IMR-90 (cell line): ENCODE results near the gene CORO7. TPM values are rescaled to one million over a fixed set of nuclear protein-coding genes. Genes with fewer than 3 reads are reported as not detected.
A peak's percentile ranks its signal among the peaks of the same experiment; 100 is the strongest.

Experiments
- ATAC-seq: fragments of 200-7000 bp; cut with Tn5 transposase; 2 replicates; pipeline ENCODE4 v1.9.1; 2020; ENCODE audit warnings: low read depth, mild to moderate bottlenecking, moderate library complexity
- BruUV-seq: library from RNA; stranded (reverse); fragments of 400-500 nt; replicated peaks from 2 replicates; lab custom pipeline; 2021; lab: Mats Ljungman, UMichigan
- CTCF ChIA-PET: fragments of 300-600 bp; formaldehyde crosslinking; extraction: SDS; loops from one replicate; lab custom pipeline; 2021; ENCODE audit warnings: antibody characterized with exemption; lab: Yijun Ruan, JAX
- POLR2A ChIA-PET: fragments of 300-600 bp; sonication (Branson Sonifier 250); formaldehyde crosslinking; loops from one replicate; lab custom pipeline; 2022; ENCODE audit warnings: antibody characterized with exemption; ENCODE audit not compliant: unreplicated experiment; lab: Charles Lee
- DNase-seq: peaks from one replicate; pipeline ENCODE4 v3.0.0; 2013
- H2AFZ ChIP-seq: replicated peaks from 2 replicates; pipeline ENCODE3; 2013; ENCODE audit warnings: low read length, mild to moderate bottlenecking; ENCODE audit not compliant: poor library complexity
- H2AK5ac ChIP-seq: 2 replicates; pipeline ENCODE4 v1.6.1; 2013; ENCODE audit warnings: low read depth, low read length, inconsistent platforms
- H2AK9ac ChIP-seq: replicated peaks from 2 replicates; pipeline ENCODE3; 2013; ENCODE audit warnings: mild to moderate bottlenecking, low read depth, low read length, moderate library complexity; ENCODE audit not compliant: poor library complexity
- H2BK120ac ChIP-seq: 2 replicates; pipeline ENCODE4 v1.6.1; 2013; ENCODE audit warnings: low read depth, low read length, inconsistent platforms
- H2BK15ac ChIP-seq: 3 replicates; pipeline ENCODE4 v1.6.1; 2013; ENCODE audit warnings: low read depth, low read length, inconsistent platforms
- H2BK20ac ChIP-seq: 2 replicates; pipeline ENCODE4 v1.6.1; 2013; ENCODE audit warnings: low read depth, mild to moderate bottlenecking, inconsistent platforms, low read length, moderate library complexity
- H2BK5ac ChIP-seq: 2 replicates; pipeline ENCODE4 v1.6.1; 2013; ENCODE audit warnings: mild to moderate bottlenecking, low read depth, low read length, inconsistent platforms; ENCODE audit not compliant: poor library complexity, severe bottlenecking
- H3K14ac ChIP-seq: replicated peaks from 2 replicates; pipeline ENCODE4 v1.6.1; 2013; ENCODE audit warnings: low read depth, low read length, inconsistent platforms
- H3K18ac ChIP-seq: 2 replicates; pipeline ENCODE4 v1.6.1; 2013; ENCODE audit warnings: low read depth, low read length, control low read depth
- H3K23ac ChIP-seq: 2 replicates; pipeline ENCODE4 v1.6.1; 2013; ENCODE audit warnings: low read depth, low read length, inconsistent platforms
- H3K27ac ChIP-seq: 2 replicates; pipeline ENCODE4 v1.5.1; 2013; ENCODE audit warnings: mild to moderate bottlenecking, control low read depth, low read length; ENCODE audit not compliant: insufficient read depth
- H3K27me3 ChIP-seq: 2 replicates; pipeline ENCODE4 v1.6.1; 2013; ENCODE audit warnings: low read length; ENCODE audit not compliant: control insufficient read depth, insufficient read depth
- H3K36me3 ChIP-seq: 2 replicates; pipeline ENCODE4 v1.6.1; 2013; ENCODE audit warnings: low read length, mixed read lengths; ENCODE audit not compliant: control insufficient read depth, insufficient read depth
- H3K4ac ChIP-seq: 2 replicates; pipeline ENCODE4 v1.6.1; 2013; ENCODE audit warnings: low read depth, low read length, inconsistent platforms
- H3K4me1 ChIP-seq: 2 replicates; pipeline ENCODE4 v1.6.1; 2013; ENCODE audit warnings: low read length, mixed read lengths; ENCODE audit not compliant: control insufficient read depth, insufficient read depth
- H3K4me2 ChIP-seq: 2 replicates; pipeline ENCODE4 v1.6.1; 2013; ENCODE audit warnings: low read depth, mild to moderate bottlenecking, control low read depth, low read length, moderate library complexity
- H3K4me3 ChIP-seq: 2 replicates; pipeline ENCODE4 v1.5.1; 2013; ENCODE audit warnings: low read depth, mild to moderate bottlenecking, control low read depth, low read length, moderate library complexity; ENCODE audit not compliant: insufficient read depth
- H3K56ac ChIP-seq: 2 replicates; pipeline ENCODE4 v1.6.1; 2013; ENCODE audit warnings: low read length, inconsistent platforms; ENCODE audit not compliant: insufficient read depth; ENCODE audit errors: extremely low read depth
- H3K79me1 ChIP-seq, 2 experiments: 2 replicates each; pipeline ENCODE4 v1.6.1; 2013; ENCODE audit warnings: low read length in 2 of 2, inconsistent platforms in 1 of 2, low read depth in 1 of 2
- H3K9ac ChIP-seq: 2 replicates; pipeline ENCODE4 v1.6.1; 2013; ENCODE audit warnings: low read depth, low read length, control low read depth
- H3K9me1 ChIP-seq: 2 replicates; pipeline ENCODE4 v1.6.1; 2013; ENCODE audit warnings: low read length, inconsistent platforms; ENCODE audit not compliant: insufficient read depth
- H3K9me3 ChIP-seq: 2 replicates; pipeline ENCODE4 v1.6.1; 2013; ENCODE audit warnings: low read length; ENCODE audit not compliant: control insufficient read depth, insufficient read depth
- H4K20me1 ChIP-seq: 2 replicates; pipeline ENCODE4 v1.6.1; 2013; ENCODE audit warnings: low read length, inconsistent platforms; ENCODE audit not compliant: insufficient read depth
- H4K5ac ChIP-seq: 2 replicates; pipeline ENCODE4 v1.6.1; 2013; ENCODE audit warnings: mild to moderate bottlenecking, low read depth, low read length, control low read depth
- H4K8ac ChIP-seq, 2 experiments: 2 replicates each; pipeline ENCODE4 v1.6.1; 2013; ENCODE audit warnings: low read depth in 2 of 2, low read length in 2 of 2, control low read depth in 1 of 2, inconsistent platforms in 1 of 2
- H4K91ac ChIP-seq: 2 replicates; pipeline ENCODE4 v1.6.1; 2013; ENCODE audit warnings: low read depth, low read length, inconsistent platforms; ENCODE audit not compliant: insufficient read depth
- BHLHE40 ChIP-seq: fragments of 150-350 bp; IDR thresholded peaks from 2 replicates; pipeline ENCODE4 v1.6.1; 2016; ENCODE audit warnings: mild to moderate bottlenecking, low read depth, low read length
- CEBPB ChIP-seq: IDR thresholded peaks from 2 replicates; pipeline ENCODE4 v1.6.1; 2012; ENCODE audit warnings: low read depth, low read length, improper control_type of control experiment
- CHD1 ChIP-seq: IDR thresholded peaks from 2 replicates; pipeline ENCODE4 v1.6.1; 2012; ENCODE audit warnings: low read depth, low read length, improper control_type of control experiment
- FOS ChIP-seq: fragments of 150-350 bp; IDR thresholded peaks from 2 replicates; pipeline ENCODE4 v1.6.1; 2016; ENCODE audit warnings: low read depth, low read length
- MAFK ChIP-seq: IDR thresholded peaks from 2 replicates; pipeline ENCODE4 v1.6.1; 2012; ENCODE audit warnings: low read depth, low read length, improper control_type of control experiment
- MXI1 ChIP-seq: IDR thresholded peaks from 2 replicates; pipeline ENCODE4 v1.6.1; 2012; ENCODE audit warnings: low read depth, mild to moderate bottlenecking, low read length, moderate library complexity, borderline replicate concordance
- POLR2A ChIP-seq: IDR thresholded peaks from 2 replicates; pipeline ENCODE4 v1.6.1; 2012; ENCODE audit warnings: mild to moderate bottlenecking, low read depth, low read length
- RAD21 ChIP-seq: IDR thresholded peaks from 2 replicates; pipeline ENCODE4 v1.6.1; 2012; ENCODE audit warnings: low read length, improper control_type of control experiment
- RCOR1 ChIP-seq: IDR thresholded peaks from 2 replicates; pipeline ENCODE4 v1.6.1; 2012; ENCODE audit warnings: mild to moderate bottlenecking, low read length, improper control_type of control experiment; ENCODE audit not compliant: insufficient replicate concordance
- RFX5 ChIP-seq: IDR thresholded peaks from 2 replicates; pipeline ENCODE4 v1.8.0; 2012; ENCODE audit warnings: low read depth, mild to moderate bottlenecking, low read length, moderate library complexity
- SMC3 ChIP-seq: fragments of 150-350 bp; IDR thresholded peaks from 2 replicates; pipeline ENCODE4 v1.6.1; 2016; ENCODE audit warnings: low read depth, mild to moderate bottlenecking, antibody characterized with exemption, low read length, moderate library complexity
- WGBS, 2 experiments: methylation state at CpG; one replicate each; pipeline versions ENCODE4 v1.1.5 to v1.1.7; 2013; ENCODE audit warnings: missing lambda C conversion rate in 2 of 2; ENCODE audit not compliant: insufficient read length in 1 of 2; ENCODE audit errors: extremely low coverage in 2 of 2; 5-methylcytosine and 5-hydroxymethylcytosine counted together
- dilution Hi-C: fragments of 300-500 bp; cut with HindIII; formaldehyde crosslinking; loops from one replicate; pipeline ENCODE4 v1.14.3; 2018; ENCODE audit warnings: low sequenced_read_pairs; ENCODE audit not compliant: unreplicated experiment
- in situ Hi-C: fragments of 300-500 bp; cut with MboI; formaldehyde crosslinking; loops from 3 replicates; pipeline ENCODE4 v1.14.3; 2019; ENCODE audit warnings: low sequenced_read_pairs, inconsistent platforms, mixed read lengths
- intact Hi-C: fragments of 100-400 bp; cut with micrococcal nuclease; formaldehyde crosslinking; loops from 2 replicates; pipeline ENCODE4 v1.10.0; 2022
- polyA plus RNA-seq, 3 experiments: library from polyadenylated mRNA; depleted of rRNA; stranded (reverse); fragments of >200 nt; gene quantifications; 2 replicates each; pipeline ENCODE4 v1.2.3, GENCODE V29; 2012; ENCODE audit warnings: low replicate concordance in 1 of 3
- total RNA-seq: library from RNA; depleted of rRNA; stranded (reverse); fragments of >200 nt; gene quantifications from 2 replicates; pipeline ENCODE4 v1.2.3, GENCODE V29; 2012
- TF ChIP-seq, protein P1 (sequence below): conservative IDR thresholded peaks from 2 replicates; pipeline ENCODE4 v1.5.1; 2012; ENCODE audit warnings: mild to moderate bottlenecking, low read depth, low read length, improper control_type of control experiment
- TF ChIP-seq, protein P2 (sequence below): fragments of 150-350 bp; IDR thresholded peaks from 2 replicates; pipeline ENCODE4 v1.6.1; 2016; ENCODE audit warnings: low read depth, mild to moderate bottlenecking, low read length, moderate library complexity, borderline replicate concordance

CORO7 gene
- total and polyA plus RNA-seq, 2 of the 4 experiments (the other 2 are of a cell fraction) = 6.3 to 26.7 TPM

DNA sequence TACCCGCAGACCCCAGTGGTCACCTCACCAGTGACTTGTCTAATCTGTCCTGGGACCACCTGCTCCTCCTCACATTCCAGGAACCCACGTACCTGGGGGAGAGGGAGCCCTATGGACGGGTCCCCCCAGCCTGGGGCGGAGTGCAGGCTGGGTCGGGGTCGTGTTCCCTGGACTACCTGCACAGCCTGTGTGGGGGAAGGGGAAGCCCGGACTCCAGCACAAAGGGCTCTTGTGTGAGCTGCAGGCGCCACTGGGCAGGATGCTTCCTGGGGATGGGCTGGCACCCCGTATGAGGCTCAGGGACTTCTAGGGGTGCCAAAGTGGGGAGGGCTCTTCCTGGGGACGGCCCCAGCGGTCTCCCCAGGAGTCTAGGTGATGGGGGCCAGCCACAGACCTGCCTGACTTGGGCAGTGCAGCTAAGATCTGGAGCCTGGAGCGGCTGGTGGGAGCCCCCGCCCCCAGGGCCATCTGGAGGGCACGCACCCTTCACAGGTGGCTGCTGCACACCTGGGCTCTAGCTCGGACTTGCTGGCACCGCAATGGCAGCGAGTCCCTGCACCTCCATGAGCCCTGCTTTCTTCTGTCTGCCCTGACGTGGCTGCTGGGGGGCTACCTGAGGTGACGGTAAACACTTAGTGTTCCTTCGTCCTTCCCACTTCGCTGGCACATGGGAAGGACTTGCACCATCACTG, 37.3 kb downstream of the CORO7 start:
- H2BK20ac ChIP-seq = no peak overlapping the region
- H3K79me1 ChIP-seq = peaks cover 0 to 87% of the 10 kb centered on the region in 2 experiments; a peak in 3 of 4 replicates
- BruUV-seq = no TSS peak
- peak overlapping the region; percentile 41 for H2AFZ ChIP-seq
- no peak overlapping the region for H3K18ac ChIP-seq
- H3K4me2 ChIP-seq = no peak overlapping the region
- peaks cover 12% of the 10 kb centered on the region for H3K9me1 ChIP-seq
- intact Hi-C loops = no loop called here
- H3K4ac ChIP-seq = no peak overlapping the region
- H3K14ac ChIP-seq = no peak overlapping the region
- DNase-seq (no peak), ATAC-seq (no peak)
- in situ Hi-C loops = no loop called here
- no peak overlapping the region for H2BK15ac ChIP-seq
- no peak overlapping the region for H4K5ac ChIP-seq
- H4K91ac ChIP-seq = no peak overlapping the region
- H3K4me3 ChIP-seq = no peak overlapping the region
- CTCF ChIA-PET = no interaction called here
- no peak overlapping the region for H3K9ac ChIP-seq
- no peak overlapping the region for H2AK5ac ChIP-seq
- POLR2A ChIA-PET = interaction anchor here (0.7 kb wide), 1 partner anchor 11 kb away, joined by 5 read pairs; no protein-coding TSS in a partner anchor
- H4K8ac ChIP-seq = no peak overlapping the region
- H3K27ac ChIP-seq = no peak overlapping the region
- no peaks in the 10 kb centered on the region for H3K27me3 ChIP-seq
- H2AK9ac ChIP-seq = peak overlapping the region; percentile 42
- H3K56ac ChIP-seq = no peak overlapping the region
- no peaks in the 10 kb centered on the region for H3K9me3 ChIP-seq
- H3K4me1 ChIP-seq = peaks cover 37% of the 10 kb centered on the region
- WGBS, 2 experiments = 95% methylated on average over 11 of the region's 21 CpGs; no CpG with 5 or more reads in 1 of the 2 experiments
- TF ChIP-seq FOS = no peak
- TF ChIP-seq SMC3 = no peak
- TF ChIP-seq CEBPB = no peak
- TF ChIP-seq RFX5 = no peak
- TF ChIP-seq, protein P1, sequence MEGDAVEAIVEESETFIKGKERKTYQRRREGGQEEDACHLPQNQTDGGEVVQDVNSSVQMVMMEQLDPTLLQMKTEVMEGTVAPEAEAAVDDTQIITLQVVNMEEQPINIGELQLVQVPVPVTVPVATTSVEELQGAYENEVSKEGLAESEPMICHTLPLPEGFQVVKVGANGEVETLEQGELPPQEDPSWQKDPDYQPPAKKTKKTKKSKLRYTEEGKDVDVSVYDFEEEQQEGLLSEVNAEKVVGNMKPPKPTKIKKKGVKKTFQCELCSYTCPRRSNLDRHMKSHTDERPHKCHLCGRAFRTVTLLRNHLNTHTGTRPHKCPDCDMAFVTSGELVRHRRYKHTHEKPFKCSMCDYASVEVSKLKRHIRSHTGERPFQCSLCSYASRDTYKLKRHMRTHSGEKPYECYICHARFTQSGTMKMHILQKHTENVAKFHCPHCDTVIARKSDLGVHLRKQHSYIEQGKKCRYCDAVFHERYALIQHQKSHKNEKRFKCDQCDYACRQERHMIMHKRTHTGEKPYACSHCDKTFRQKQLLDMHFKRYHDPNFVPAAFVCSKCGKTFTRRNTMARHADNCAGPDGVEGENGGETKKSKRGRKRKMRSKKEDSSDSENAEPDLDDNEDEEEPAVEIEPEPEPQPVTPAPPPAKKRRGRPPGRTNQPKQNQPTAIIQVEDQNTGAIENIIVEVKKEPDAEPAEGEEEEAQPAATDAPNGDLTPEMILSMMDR = no peak
- no peak for TF ChIP-seq BHLHE40
- no peak for TF ChIP-seq RCOR1
- TF ChIP-seq, protein P2, sequence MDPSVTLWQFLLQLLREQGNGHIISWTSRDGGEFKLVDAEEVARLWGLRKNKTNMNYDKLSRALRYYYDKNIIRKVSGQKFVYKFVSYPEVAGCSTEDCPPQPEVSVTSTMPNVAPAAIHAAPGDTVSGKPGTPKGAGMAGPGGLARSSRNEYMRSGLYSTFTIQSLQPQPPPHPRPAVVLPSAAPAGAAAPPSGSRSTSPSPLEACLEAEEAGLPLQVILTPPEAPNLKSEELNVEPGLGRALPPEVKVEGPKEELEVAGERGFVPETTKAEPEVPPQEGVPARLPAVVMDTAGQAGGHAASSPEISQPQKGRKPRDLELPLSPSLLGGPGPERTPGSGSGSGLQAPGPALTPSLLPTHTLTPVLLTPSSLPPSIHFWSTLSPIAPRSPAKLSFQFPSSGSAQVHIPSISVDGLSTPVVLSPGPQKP = no peak
- TF ChIP-seq RAD21 = no peak
- TF ChIP-seq MAFK = no peak
- TF ChIP-seq MXI1 = no peak
- TF ChIP-seq CHD1 = no peak
- TF ChIP-seq POLR2A = no peak
- H4K20me1 ChIP-seq = peaks cover 98% of the 10 kb centered on the region
- no peak overlapping the region for H2BK120ac ChIP-seq
- H3K23ac ChIP-seq = no peak overlapping the region
- peaks cover 63% of the 10 kb centered on the region for H3K36me3 ChIP-seq
- no peak overlapping the region for H2BK5ac ChIP-seq
- dilution Hi-C loops = no loop called here
